ENCODE data around the gene MS4A13. TPM values are rescaled to one million over a fixed set of nuclear protein-coding genes. Genes with fewer than 3 reads are reported as not detected.
"Not testable (repeated sequence)": the region's sequence is repeated elsewhere in the genome, so short reads cannot be mapped to it uniquely, and the experiment has no call there.

MS4A13 gene
- total and polyA plus RNA-seq, 5 experiments from 2014 or later, result not detected

- Mint-ChIP-seq H3K4me1 (peaks cover 4 to 14% (median 10%) of the 10 kb centered on the region in 4 donors), H3K36me3 (no peaks in the 10 kb centered on the region), H3K9me3 (peaks cover 0 to 15% (median 3%) of the 10 kb centered on the region in 9 donors), H3K27ac (peak overlapping the region in 1 of 10 donors; percentile 29), H3K27me3 (peaks cover 0 to 14% (median 5%) of the 10 kb centered on the region in 5 donors), H3K4me3 (no peak overlapping the region)
- ATAC-seq (no peak), DNase-seq (no peak)
- POLR2A ChIA-PET, result no interaction called here
These were observed 10.8 kb upstream of the MS4A13 start for GRCh38 chr11:60504219-60504905.

DNA sequence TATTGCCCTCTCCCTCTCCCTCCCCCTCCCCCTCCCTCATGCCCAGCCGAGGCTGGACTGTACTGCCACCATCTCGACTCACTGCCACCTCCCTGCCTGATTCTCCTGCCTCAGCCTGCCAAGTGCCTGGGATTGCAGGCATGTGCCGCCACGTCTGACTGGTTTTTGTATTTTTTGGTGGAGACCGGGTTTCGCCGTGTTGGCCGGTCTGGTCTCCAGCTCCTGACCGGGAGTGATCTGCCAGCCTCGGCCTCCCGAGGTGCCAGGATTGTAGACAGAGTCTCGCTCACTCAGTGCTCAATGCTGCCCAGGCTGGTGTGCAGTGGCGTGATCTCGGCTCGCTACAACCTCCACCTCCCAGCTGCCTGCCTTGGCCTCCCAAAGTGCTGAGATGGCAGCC, 5.6 kb upstream of the MS4A13 start:
- peaks cover 0 to 12% (median 10%) of the 10 kb centered on the region in 5 donors for H3K27me3 Mint-ChIP-seq
- POLR2A ChIA-PET, H3K4me3 Mint-ChIP-seq, H3K27ac Mint-ChIP-seq, DNase-seq, H3K4me1 Mint-ChIP-seq, ATAC-seq, H3K36me3 Mint-ChIP-seq: not testable (repeated sequence)
- H3K9me3 Mint-ChIP-seq, result peaks cover 0 to 23% (median 3%) of the 10 kb centered on the region in 9 donors

DNA sequence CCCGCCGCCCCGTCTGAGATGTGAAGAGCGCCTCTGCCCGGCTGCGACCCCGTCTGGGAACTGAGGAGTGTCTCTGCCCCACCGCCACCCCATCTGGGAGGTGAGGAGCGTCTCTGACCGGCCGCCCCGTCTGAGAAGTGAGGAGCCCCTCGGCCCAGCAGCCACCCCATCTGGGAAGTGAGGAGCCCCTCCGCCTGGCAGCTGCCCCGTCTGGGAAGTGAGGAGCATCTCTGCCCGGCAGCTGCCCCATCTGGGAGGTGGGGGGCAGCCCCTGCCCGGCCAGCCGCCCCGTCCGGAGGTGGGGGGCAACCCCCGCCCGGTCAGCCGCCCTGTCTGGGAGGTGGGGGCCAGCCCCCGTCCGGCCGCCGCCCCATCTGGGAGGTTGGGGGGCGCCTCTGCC, 5.0 kb upstream of the MS4A13 start:
- ATAC-seq, POLR2A ChIA-PET, H3K4me3 Mint-ChIP-seq, H3K27ac Mint-ChIP-seq, H3K36me3 Mint-ChIP-seq, H3K4me1 Mint-ChIP-seq, DNase-seq: not testable (repeated sequence)
- H3K9me3 Mint-ChIP-seq, result peaks cover 0 to 23% (median 3%) of the 10 kb centered on the region in 9 donors
- H3K27me3 Mint-ChIP-seq, result peaks cover 2 to 12% (median 11%) of the 10 kb centered on the region in 5 donors

DNA sequence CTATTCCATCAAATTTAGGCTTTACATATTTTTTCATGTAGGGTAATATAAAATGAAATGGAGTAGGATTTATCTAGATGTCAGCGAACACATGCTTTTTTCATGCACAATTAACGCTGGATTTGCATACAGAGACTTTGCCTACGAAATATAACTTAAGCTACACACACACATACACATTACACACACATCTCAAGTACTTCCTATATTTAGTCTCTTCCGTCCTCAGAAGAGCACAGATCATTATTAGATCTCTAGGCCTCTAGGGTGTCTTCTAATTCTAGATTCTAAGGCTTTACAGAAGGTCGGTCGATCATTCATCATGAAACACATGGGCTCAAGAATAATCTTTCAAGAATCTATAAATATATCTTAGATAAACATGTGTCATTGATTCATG, 3.8 kb upstream of the MS4A13 start:
- ATAC-seq, result no peak
- POLR2A ChIA-PET, result no interaction called here

DNA sequence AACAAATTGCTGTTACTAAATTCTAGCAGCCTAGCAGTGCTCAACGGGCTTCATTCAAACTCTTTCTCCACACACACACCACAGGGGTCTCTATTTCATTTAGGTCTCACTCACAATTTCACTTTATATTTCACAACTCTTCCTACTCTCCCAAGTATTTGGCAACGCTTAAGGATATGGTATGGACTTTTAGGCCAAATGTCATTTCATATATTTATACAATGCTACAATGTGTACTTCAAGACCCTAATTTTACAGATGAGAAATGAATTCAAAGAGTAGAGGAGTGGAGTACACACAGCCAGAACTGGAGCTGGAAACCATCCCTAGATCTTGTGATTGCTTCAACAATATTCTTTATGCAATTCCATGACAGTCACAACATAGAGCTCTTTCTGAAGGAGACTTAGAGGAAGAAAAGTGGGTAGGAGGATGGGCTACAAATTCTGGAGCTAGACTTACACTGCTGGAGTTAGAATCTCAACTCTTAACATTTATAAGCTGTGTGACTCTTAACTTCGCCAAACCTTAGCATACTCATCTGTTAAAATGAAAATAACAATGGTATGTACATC, 2.5 kb upstream of the MS4A13 start:
- POLR2A ChIA-PET, result no interaction called here
- ATAC-seq, result no peak
- no peak for DNase-seq
- Mint-ChIP-seq H3K27ac (no peak overlapping the region), H3K27me3 (peaks cover 2 to 16% (median 11%) of the 10 kb centered on the region in 5 donors), H3K9me3 (peaks cover 0 to 20% (median 2%) of the 10 kb centered on the region in 9 donors), H3K4me3 (no peak overlapping the region), H3K36me3 (no peaks in the 10 kb centered on the region), H3K4me1 (no peaks in the 10 kb centered on the region)

More for the DNA sequence above, 3.8 kb upstream of the MS4A13 start:
- DNase-seq, result no peak
- no peak overlapping the region for H3K27ac Mint-ChIP-seq
- peaks cover 2 to 19% (median 14%) of the 10 kb centered on the region in 5 donors for H3K27me3 Mint-ChIP-seq
- no peaks in the 10 kb centered on the region for H3K4me1 Mint-ChIP-seq
- H3K36me3 Mint-ChIP-seq, result no peaks in the 10 kb centered on the region
- H3K9me3 Mint-ChIP-seq, result peaks cover 0 to 23% (median 3%) of the 10 kb centered on the region in 9 donors
- H3K4me3 Mint-ChIP-seq, result no peak overlapping the region

- no peak for ATAC-seq
- H3K4me3 Mint-ChIP-seq, result no peak overlapping the region
- no peaks in the 10 kb centered on the region for H3K36me3 Mint-ChIP-seq
- POLR2A ChIA-PET, result no interaction called here
- H3K27ac Mint-ChIP-seq, result no peak overlapping the region
- peaks cover 2 to 17% (median 15%) of the 10 kb centered on the region in 5 donors for H3K27me3 Mint-ChIP-seq
- no peaks in the 10 kb centered on the region for H3K4me1 Mint-ChIP-seq
- no peak for DNase-seq
- peaks cover 0 to 12% (median 3%) of the 10 kb centered on the region in 9 donors for H3K9me3 Mint-ChIP-seq
These were observed 1.4 kb upstream of the MS4A13 start for GRCh38 chr11:60513496-60514460.

DNA sequence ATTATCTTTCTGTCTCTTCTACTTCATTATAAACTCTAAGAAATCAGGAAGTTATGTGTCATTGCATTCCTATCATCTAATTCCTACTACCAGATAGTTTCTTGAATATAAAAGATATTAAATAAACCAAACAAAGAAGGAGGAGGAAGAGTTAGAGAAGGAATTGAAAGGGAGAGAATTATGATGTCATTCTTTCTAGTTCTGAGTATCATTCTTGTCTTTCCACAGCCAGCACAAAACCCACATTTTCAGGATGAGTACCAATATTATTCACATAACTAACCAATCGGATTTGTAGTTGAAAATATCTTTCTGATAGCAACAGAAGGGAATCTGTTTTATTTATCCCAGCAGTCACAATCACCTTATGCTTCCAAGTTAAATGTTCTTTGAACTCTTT, 13.3 kb downstream of the MS4A13 start:
- DNase-seq (no peak), ATAC-seq (no peak)
- Mint-ChIP-seq H3K4me3 (no peak overlapping the region), H3K27ac (no peak overlapping the region), H3K9me3 (peaks cover 0 to 11% (median 3%) of the 10 kb centered on the region in 9 donors), H3K36me3 (peaks cover 0 to 4% (median 0%) of the 10 kb centered on the region in 3 donors), H3K27me3 (peaks cover 5 to 40% (median 8%) of the 10 kb centered on the region in 5 donors), H3K4me1 (peaks cover 0 to 6% (median 0%) of the 10 kb centered on the region in 4 donors)
- POLR2A ChIA-PET, result no interaction called here

GRCh38 chr11:60528934-60529333, 13.7 kb downstream of the MS4A13 start:
- H3K27ac Mint-ChIP-seq, result no peak overlapping the region
- peaks cover 5 to 40% (median 8%) of the 10 kb centered on the region in 5 donors for H3K27me3 Mint-ChIP-seq
- ATAC-seq (no peak), DNase-seq (no peak)
- H3K4me3 Mint-ChIP-seq, result no peak overlapping the region
- peaks cover 0 to 4% (median 0%) of the 10 kb centered on the region in 3 donors for H3K36me3 Mint-ChIP-seq
- H3K4me1 Mint-ChIP-seq, result peaks cover 0 to 6% (median 0%) of the 10 kb centered on the region in 4 donors
- POLR2A ChIA-PET, result no interaction called here
- H3K9me3 Mint-ChIP-seq, result peaks cover 0 to 11% (median 3%) of the 10 kb centered on the region in 9 donors

DNA sequence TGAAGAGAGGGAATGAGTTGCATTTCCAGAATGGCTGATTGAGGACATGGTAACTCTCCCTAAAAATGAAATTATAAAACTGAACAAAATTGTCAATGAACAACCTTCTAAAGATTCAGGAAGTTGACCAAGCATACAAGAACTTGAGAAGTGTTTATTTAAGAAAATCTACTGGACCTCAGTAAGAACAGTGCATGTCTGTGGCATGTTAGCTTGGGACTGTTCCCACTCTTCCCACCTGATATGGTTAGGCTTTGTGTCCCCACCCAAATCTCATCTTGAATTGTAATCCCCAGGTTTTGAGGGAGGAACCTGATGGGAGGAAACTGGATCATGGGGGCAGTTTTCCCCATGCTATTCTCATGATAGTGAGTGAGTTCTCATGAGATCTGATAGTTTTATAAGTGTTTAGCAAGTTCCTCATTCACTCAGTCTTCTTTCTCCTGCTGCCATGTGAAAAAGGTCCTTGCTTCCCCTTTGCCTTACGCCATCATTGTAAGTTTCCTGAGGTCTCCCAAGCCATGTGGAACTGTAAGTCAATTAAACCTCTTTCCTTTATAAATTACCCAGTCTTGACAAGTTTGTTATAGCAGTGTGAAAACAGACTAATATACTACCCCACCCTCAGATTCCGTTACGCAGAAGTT, 15.4 kb downstream of the MS4A13 start:
- no peak for ATAC-seq
- H3K9me3 Mint-ChIP-seq, result peaks cover 0 to 11% (median 3%) of the 10 kb centered on the region in 9 donors
- no peak overlapping the region for H3K27ac Mint-ChIP-seq
- peaks cover 5 to 40% (median 8%) of the 10 kb centered on the region in 5 donors for H3K27me3 Mint-ChIP-seq
- POLR2A ChIA-PET, result no interaction called here
- peaks cover 0 to 4% (median 0%) of the 10 kb centered on the region in 3 donors for H3K36me3 Mint-ChIP-seq
- H3K4me1 Mint-ChIP-seq, result peaks cover 0 to 6% (median 0%) of the 10 kb centered on the region in 4 donors
- no peak for DNase-seq
- H3K4me3 Mint-ChIP-seq, result no peak overlapping the region

DNA sequence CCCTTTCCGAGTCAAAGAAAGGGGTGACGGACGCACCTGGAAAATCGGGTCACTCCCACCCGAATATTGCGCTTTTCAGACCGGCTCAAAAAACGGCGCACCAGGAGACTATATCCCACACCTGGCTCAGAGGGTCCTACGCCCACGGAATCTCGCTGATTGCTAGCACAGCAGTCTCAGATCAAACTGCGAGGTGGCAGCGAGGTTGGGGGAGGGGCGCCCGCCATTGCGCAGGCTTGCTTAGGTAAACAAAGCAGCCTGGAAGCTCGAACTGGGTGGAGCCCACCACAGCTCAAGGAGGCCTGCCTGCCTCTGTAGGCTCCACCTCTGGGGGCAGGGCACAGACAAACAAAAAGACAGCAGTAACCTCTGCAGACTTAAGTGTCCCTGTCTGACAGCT, 17.2 kb downstream of the MS4A13 start:
- POLR2A ChIA-PET, result not testable (repeated sequence)

GRCh38 chr11:60538627-60539026, 23.4 kb downstream of the MS4A13 start:
- H3K27ac Mint-ChIP-seq, H3K4me3 Mint-ChIP-seq, DNase-seq, H3K36me3 Mint-ChIP-seq, H3K9me3 Mint-ChIP-seq, H3K4me1 Mint-ChIP-seq, ATAC-seq, POLR2A ChIA-PET: not testable (repeated sequence)
- H3K27me3 Mint-ChIP-seq, result peaks cover under 1 to 13% (median 2%) of the 10 kb centered on the region in 5 donors

More for the DNA sequence above, 17.2 kb downstream of the MS4A13 start:
- H3K4me3 Mint-ChIP-seq, ATAC-seq, H3K36me3 Mint-ChIP-seq, H3K27ac Mint-ChIP-seq, H3K4me1 Mint-ChIP-seq, DNase-seq: not testable (repeated sequence)
- peaks cover 3 to 40% (median 6%) of the 10 kb centered on the region in 5 donors for H3K27me3 Mint-ChIP-seq
- H3K9me3 Mint-ChIP-seq, result peaks cover 0 to 11% (median 3%) of the 10 kb centered on the region in 9 donors

DNA sequence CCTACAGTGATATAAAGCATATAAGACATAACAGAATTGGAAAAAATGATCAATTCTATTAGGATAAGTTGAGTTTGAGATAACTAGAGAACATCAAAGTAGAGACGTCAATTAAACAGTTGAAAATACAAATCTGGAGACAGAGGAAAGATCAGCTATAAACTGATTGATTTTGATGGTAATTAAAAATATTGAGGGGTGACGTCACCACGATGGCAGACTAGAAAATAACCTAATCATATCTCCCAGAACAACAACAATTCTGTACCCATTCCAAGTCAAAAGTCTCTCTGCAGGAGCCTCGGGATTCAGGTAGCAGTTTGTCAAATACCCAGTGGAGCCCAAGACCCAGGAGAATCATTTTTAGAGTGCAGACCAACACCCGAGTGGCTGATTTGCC, 28.9 kb downstream of the MS4A13 start:
- POLR2A ChIA-PET, result no interaction called here
- Mint-ChIP-seq H3K36me3 (no peaks in the 10 kb centered on the region), H3K9me3 (peaks cover 0 to 14% (median 4%) of the 10 kb centered on the region in 9 donors), H3K27ac (no peak overlapping the region), H3K4me1 (no peaks in the 10 kb centered on the region), H3K27me3 (peaks cover 9 to 23% (median 13%) of the 10 kb centered on the region in 5 donors), H3K4me3 (no peak overlapping the region)
- DNase-seq (no peak), ATAC-seq (no peak)

Data from naive thymus-derived CD8-positive, alpha-beta T cell (primary cell).